HG03159 (cell line): ENCODE results near the gene TNIP2.
A peak's percentile ranks its signal among the peaks of the same experiment; 100 is the strongest.
"Not testable (repeated sequence)": the region's sequence is repeated elsewhere in the genome, so short reads cannot be mapped to it uniquely, and the experiment has no call there.

Experiments
- ATAC-seq: cut with Tn5 transposase; IDR thresholded peaks from one replicate; pipeline ENCODE4 v1.9.1; 2021; ENCODE audit warnings: mild to moderate bottlenecking, moderate library complexity; ENCODE audit not compliant: unreplicated experiment

The TNIP2 gene

DNA sequence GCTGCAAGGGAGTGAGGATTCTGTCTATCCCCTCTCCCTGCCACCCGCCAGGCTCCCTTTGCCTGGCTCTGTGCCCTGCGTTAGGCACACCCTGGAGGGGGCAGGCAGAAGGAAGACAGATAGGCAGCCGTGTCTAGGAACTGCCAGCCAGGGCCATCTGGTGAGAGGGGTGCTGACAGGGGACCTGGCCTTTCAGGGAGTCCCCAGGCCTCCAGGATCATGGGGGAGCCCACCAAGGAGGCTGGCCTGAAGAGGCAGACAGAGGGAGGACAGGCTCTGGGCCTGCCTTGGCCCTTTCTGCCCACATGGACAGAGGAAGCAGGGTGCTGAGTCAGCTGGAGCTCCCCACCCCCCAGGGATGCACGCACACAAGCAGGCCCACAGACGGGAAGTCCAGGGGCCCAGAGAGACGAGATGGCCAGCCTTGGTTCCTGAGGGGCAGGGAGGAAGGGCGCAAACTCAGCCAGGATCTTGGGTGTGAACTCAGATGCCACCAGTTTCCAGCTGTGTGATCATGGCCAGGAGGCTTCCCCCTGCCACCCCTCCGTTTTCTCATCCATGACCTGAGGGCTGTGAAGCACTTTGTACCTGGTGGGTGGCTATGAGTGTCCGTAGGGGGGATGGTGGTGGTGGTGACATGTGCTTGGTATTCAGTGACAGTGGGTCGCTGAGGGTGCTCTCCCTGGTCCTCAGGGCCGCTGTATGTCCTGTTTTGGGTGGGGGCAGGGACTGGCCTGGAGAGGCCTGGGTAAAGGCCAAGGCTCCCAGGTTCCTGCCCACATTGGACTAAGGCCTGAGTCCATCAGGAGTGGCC, 38.6 kb upstream of the TNIP2 start:
- ATAC-seq: no peak

- ATAC-seq: no peak
These were observed 37.7 kb upstream of the TNIP2 start for GRCh38 chr4:2793586-2794485.

DNA sequence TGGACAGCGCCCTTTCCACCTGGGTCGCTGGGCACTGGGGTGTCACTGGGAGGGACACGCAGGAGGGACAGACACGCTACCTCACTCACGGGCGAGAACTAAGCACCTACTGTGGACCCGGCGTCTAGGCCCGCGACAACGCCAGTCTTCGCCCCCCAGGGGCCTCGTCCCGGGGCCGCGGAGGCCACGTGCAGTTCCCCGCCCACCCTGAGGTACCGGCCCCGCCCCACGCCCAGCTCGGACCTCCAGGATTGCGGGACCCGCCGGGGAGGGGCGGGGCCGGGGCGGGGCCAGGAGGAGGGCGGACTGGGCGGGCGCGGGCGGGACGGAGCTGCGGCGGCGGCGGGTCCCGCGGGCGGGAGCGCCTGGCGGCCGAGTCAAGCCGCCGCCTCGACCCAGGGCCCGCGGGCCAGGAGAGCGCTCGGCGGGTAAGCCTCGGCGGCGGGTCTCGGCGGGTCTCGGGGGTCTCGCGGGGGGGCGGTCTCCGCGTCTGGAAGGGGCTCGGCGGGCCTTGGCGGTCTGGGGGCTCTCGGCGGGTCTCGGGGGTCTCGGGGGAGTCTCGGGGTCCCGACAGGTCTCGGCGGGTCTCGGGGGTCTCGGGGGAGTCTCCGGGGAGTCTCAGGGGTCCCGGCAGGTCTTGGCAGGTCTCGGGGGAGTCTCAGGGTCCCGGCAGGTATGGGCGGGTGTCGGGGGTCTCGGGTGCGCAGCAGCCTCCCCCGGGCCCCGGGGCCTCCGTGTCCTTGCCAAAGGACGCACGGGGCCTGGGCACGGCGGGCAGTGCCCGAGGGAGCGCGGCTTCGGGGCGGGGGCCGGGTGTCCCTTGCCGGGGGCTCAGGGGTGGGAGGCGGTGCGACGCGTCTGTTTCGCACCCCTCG, 36.8 kb upstream of the TNIP2 start, which contains the start of gene SH3BP2:
SH3BP2 (plus strand) TSS at position 375 of the 875 bp plus-strand sequence. CDS start 27,533 bp downstream, outside the sequence.
- ATAC-seq: no peak

- ATAC-seq: no peak
These were observed 36.2 kb upstream of the TNIP2 start for GRCh38 chr4:2792396-2792710.

- no peak for ATAC-seq
These were observed 35.6 kb upstream of the TNIP2 start for GRCh38 chr4:2791518-2792395.

GRCh38 chr4:2790583-2791517, 34.7 kb upstream of the TNIP2 start:
- no peak for ATAC-seq

- no peak for ATAC-seq
These were observed 33.9 kb upstream of the TNIP2 start for GRCh38 chr4:2789793-2790582.

DNA sequence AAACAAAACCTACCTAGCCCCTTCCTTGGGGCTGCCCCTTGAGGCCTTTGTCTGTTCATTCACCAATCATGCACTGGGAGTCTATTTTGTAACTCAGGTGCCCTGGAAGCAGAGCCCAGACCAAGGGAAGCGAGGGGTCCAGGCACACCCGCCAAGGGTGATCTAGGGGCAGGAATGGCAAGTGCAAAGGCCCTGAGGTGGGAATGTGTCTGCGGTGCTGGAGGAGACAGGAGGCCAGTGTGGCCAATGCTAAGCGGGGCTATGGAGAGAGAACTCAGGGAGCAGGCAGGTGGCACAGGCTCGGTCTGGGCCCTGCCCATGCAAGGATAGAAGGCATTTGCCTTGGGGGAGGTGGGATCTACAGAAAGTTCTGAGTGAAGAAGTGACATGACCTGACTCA, 33.2 kb upstream of the TNIP2 start:
- no peak for ATAC-seq

DNA sequence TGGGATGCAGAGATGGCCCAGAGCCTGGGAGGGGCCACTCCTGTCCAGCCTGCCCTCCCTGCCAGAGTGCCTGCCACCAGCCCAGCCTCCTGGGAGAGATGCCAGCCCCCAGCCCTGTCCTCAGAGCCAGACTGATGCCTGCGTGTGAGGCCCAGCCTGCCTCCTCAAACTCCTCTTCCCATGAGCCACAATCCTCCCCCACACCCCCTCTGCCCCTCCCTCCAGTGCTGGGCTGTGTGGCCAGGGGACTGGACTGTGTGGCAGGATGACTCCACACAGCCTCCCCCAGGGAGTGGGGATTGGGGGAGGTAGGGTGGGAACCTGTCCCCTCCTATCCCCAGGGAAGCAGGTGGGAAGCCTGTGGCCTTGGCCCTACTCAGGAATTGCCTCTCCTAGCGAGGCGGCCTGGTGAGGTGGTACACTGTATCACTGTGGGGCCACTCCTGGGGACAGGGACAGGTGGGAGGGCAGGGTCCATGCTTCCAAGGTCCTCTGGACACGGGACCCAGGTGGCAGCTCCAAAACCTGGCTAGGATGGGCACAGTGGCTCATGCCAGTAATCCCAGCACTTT, 32.5 kb upstream of the TNIP2 start:
- no peak for ATAC-seq

DNA sequence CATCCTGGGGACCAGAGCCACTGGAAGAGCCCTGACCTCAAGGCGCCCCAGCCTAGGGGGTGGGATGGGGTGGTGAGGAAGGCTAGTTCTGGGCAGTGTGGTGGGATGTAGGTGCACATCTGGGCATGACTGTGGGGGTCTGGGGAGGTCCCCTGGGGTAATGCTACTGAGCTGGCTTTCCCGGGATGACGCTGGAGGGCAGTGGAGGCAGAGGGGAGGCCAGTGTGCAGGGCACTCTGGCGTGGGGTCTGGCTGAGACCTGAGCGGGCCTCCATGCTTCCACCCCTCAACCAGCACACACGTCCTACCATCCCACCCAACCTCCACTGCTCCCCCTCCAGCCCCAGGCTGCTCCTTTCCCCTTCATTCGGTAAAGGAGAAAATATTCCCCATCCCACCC, 32.0 kb upstream of the TNIP2 start:
- no peak for ATAC-seq

DNA sequence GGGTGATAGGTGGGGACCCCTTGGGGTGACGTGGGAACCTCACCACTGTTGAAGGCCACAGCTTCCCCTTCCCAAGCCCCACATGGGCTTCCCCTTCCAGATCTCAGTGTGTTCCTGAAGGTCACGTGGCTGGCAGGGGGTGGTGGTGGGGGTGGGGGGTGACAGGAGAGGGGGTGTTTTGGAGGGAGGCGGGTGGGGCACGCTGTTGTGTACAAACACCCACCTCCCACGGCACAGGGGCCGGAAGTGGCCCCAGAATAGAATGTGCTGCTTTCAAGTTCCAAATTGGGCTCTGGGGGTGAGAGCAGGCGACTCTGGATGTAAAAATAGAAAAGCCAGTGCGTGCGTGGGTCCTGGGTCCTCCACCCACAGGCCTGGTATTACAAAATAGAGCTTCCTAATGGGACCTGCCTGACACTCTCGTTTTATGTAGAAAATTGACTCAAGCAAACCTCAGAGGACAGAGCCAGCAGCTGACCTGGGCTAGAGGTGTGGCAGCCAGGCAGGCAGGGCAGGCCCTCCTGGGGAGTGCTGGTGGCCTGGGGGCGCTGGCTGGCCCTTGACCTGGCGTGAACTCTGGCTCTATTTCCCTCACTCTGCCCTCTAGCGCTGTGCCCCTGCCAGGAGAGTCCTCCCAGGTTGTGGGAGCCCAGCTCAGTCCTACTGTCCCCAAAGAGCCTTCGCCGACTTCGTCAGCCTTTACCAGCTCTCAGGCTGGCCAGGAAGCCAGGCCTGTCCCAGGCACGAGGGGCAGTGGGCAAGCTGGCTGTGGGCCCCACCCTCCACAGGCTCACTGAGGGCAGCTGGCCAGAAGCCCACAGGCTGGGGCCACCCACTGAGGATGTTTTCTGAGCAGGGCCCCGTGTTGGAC, 31.3 kb upstream of the TNIP2 start:
- peak; percentile 61 for ATAC-seq

- no peak for ATAC-seq
These were observed 30.7 kb upstream of the TNIP2 start for GRCh38 chr4:2786794-2787229.

DNA sequence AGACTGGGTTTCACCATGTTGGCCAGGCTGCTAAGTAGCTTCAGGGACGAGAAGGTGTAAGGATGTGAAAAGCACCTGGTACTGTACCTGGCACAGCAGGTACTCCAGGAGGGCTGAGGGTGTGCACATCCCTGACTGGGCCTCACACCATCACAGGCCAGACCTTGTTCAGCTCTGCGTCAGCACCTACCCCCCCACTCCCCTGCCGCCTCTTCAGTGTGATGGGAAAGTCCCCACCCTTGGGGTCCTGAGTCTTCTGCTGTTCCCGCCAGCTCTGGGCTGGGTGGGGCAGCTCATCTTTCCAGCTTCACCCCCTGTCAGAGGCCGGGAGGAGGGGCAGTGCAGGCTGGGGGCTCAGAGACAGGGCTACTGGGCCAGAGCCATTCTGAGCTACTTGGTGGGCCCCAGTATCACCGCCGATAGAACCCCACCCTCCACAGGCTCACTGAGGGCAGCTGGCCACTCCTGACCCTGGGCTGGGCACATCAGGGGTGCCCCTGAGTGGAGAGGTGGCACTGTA, 30.1 kb upstream of the TNIP2 start:
- peak; percentile 25 for ATAC-seq

DNA sequence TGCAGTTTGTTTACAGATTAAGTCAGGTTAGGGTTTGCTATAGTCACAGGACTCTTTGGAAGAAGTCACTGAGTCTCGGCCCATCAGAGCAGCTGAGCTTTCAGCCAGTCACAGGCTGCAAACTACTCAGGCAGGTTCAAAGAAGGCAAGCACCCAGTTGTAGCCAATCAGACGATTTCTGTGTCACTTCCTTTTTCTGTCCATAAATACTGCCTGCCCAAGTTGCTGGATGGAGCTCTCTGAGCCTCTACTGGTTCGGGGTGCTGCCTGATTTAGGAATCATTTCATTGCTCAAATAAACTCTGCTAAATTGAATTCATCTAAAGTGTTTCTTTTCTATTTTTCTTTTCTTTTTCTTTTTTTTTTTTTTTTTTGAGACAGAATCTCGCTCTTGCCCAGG, 29.5 kb upstream of the TNIP2 start:
- no peak for ATAC-seq

DNA sequence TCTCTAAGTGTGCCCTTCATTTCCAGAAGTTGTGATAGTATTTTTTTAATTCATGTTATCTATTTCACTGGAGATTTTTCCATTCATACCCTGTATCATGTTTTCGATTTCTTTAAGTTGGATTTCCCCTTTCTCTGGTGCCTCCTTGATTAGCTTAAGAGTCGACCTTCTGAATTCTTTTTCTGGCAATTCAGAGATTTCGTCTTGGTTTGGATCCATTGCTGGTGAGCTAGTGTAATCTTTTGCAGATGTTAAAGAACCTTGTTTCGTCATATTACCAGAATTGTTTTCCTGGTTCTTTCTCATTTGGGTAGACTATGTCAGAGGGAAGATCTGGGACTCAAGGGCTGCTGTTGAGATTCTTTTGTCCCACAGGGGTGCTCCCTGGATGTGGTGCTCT, 27.7 kb upstream of the TNIP2 start:
- ATAC-seq: no peak

DNA sequence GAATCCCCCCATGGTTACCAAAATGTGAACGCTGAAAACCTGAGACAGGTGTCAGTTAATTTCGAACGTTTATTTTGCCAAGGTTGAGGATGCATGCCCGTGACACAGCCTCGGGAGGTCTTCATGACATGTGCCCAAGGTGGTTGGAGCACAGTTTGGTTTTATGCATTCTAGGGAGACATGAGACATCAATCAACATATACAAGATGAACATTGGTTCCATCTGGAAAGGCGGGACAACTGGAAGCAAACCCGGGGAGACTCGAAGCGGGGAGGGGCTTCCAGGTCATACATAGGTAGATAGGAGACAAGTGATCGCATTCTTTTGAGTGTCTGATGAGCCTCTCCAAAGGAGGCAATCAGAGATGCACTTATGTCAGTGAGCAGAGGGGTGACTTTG, 25.8 kb upstream of the TNIP2 start:
- ATAC-seq: no peak

- ATAC-seq: not testable (repeated sequence)
These were observed 24.5 kb upstream of the TNIP2 start for GRCh38 chr4:2780643-2781042.
